DMS 273 treated with DMSO at 0.1 percent for 48 hours (cell line): ENCODE measurements around the gene NCAM1.

Experiments used
- DNase-seq: peaks from one replicate; lab custom pipeline; 2025; lab: John Stamatoyannopoulos, UW

Gene NCAM1

DNA sequence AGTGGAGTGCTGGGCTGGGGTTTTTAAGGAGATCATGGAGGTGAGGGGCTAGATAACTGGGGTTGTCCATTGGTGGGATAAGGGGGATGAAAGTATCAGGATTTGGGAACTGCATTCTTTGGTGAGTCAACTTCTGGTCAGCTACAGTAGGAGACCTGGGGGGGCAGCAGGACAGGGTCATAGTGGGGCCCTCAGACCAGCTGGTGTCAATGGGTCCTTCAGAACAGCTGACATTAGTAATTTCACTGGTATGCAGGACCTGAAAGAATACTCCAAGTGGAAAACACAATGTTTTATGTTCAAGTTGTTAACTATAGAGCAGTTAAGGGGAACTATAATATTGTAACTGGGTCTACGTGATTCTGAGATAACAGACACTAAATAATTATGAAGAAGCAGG, 350.3 kb downstream of the NCAM1 start:
- no peak for DNase-seq

DNA sequence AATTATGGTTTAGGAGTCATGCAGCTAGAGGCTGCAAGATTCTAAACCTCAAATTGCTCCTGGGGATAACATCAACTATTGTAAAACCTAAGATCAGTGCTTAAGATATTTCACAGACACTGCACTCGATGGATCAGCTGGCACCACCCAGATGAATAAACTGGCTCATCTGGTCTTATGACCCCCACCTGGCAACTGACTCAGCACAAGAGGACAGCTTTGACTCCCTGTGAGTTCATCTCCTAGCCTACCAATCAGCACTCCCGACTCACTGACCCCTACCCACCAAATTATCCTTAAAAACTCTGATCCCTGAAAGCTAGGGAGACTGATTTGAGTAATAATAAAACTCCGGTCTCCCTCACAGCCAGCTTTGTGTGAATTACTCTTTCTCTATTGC, 352.4 kb downstream of the NCAM1 start:
- DNase-seq: no peak

DNA sequence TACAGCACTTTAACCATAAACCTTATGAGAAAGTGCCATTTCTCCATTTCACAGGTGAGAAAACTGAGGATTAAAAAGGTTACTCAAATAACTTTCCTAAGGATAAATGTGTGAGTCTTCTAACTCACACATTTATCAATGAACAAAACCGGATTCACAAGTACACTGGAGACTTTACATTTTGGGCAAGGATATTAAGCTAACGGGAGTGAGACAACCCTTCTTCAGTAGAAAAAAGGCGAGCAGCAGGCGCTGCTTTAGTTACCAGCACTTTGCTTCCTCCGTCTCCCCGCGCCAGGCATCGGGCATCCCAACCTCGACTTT, 352.8 kb downstream of the NCAM1 start:
- DNase-seq: no peak

DNA sequence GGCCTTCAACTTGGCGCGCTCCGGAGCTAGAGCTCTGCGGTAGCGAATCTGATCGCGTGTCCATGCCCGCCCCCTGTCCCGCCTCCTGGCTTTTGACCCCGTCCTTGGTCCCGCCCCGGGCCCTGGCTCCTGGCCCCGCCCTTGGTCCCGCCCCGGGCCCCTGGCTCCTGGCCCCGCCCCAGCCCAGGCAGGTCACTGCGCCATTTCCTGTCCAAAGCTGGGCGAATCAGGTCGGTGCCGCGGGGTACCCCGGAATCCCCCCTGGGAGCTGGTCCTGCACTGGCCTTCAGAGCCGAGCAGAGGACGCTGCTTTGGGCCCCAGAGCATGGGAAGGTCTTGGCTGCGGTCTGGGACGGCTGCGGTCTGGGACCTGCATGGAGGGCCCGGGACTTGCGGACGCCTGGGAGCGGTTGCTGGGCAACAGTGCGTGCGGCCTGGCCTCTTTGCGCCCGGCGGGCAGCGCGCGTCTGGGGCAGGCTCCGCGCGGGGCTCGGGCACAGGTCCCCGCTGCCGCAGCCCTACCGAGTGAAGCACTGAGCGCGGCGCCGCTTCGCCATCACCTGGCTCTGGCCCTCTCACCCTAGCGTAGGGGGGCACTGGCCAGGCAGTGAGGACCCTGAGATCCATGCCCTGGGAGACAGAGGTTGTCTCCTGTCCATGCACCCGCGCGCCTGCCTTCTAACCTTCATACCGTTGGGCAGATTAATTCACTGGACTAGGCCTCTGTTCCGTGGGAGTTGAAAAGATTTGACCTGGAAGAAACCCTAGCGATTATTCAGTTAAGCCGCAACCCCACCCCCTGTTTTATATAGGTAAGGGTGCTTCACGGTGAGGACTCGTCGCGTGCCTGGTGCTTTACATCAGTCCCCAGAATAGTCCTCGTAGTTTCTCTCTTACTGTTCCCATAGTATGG, 353.4 kb downstream of the NCAM1 start, which contains the start of gene TTC12:
Gene TTC12, plus strand, starts transcription at position 195 of the 913 bp plus-strand sequence. CDS start 1,675 bp downstream, outside the sequence.
- peak; percentile 81 for DNase-seq

DNA sequence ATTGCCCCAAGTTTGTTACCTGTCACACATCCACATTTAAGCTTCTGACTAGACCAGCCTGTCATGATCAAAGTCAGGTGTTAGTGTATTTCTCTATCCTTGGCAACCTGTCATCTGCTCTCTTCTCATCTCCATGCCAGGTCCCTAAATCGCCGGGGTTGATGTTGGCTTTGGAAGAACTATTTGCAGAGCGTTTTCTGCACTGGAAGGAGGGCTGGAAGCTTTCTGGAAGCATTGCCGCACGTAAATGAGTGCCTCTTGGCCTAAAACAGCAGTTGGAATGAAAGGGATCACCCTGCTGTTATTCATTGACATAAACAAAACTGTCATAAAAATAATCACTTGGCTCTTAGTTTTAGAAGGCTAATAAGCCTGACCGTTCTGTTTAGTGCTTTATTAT, 354.6 kb downstream of the NCAM1 start:
- DNase-seq: no peak

DNA sequence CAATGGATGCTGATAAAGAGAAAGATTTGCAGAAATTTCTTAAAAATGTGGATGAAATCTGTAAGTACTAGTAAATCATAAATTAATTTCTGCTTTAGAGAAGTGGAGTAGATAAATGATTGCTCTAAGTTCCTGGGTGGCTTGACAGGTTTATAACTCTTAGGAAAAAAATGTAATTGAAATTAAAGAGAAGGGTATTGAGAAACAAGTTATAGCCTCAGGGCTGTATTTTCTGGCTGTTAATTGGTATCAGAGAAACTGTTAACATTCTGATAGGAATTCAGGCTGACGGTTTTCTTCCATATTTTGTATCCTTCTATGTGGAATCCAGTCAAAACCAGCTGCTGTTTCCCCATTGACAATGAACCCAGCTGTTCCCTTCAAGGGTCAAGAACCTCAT, 355.0 kb downstream of the NCAM1 start:
- DNase-seq: no peak

DNA sequence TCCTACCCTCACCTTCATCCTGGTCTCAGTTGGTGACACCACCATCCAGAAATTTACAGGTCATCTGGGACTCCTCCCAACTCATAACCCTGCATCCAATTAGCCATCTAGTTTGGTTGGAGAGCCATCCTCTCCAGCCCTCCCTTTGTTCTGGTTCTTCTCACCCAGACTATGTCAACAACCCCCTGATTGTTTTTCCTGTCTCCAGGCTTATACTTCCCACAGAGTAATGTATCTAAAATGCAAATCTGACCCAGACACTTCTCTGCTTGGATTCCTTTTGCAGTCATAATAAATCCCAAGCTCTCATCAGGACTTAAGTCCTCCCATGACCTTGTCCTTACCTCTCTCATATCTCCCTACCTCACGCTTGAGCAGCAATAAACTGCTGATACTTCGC, 356.1 kb downstream of the NCAM1 start:
- DNase-seq: no peak

DNA sequence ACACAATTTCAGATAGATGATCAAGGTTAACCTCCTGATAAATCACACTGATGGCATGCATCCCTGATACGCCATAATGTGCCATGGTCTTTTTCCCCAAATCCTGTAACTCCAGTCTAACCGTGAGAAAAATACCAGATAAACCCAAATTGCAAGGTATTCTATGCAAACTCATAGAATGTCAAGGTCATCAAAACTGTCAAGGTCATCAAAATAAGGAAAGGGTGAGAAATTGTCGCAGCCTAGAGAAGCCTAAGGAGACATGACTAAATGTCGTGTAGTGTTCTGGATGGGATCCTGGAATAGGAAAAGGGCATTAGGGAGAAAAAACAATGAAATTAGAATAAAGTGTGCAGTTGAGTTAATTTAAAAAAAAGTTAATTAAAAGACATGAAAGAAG, 357.9 kb downstream of the NCAM1 start:
- DNase-seq: no peak

DNA sequence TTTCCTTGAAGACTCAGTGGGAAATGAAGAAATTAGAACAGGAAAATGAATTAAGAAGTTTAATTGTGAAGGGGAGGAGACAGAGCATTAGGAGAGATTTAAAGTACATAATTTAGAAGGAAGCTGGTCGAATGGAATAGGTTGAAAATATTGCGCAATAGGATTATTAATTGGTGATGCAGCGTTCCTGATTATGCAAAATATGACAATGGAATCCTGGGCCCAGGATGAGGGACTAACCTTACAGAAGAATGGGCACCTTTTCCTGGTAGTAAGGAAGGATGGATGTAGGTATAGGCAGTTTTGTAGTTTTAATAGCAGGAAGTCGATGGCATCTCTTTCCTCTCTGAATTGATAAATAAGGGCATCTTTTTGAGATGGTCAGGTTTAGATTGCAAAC, 360.9 kb downstream of the NCAM1 start:
- no peak for DNase-seq

DNA sequence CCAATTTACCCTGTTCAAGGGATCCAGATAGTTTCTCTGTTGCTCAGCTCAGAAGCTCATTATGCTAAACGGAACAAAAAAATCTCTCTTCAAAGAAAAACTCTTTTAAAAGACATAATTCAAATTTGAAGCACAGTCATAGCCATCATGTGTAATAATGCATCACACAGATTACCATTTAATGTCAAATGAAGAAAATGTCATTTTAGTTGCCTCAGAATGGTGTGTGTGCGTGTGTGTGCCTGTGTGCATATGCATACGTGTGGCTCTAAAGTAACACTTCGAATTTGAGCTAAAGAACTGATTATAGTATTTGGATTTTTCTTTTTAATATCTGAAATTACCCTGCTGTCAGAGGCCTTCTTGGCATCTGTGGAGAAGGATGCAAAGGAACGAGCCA, 363.0 kb downstream of the NCAM1 start:
- no peak for DNase-seq
